HG02678 (cell line): Measurements from ENCODE around the gene CHST14.

Experiments used
- ATAC-seq: cut with Tn5 transposase; IDR thresholded peaks from one replicate; pipeline ENCODE4 v1.9.1; 2021; ENCODE audit warnings: mild to moderate bottlenecking, moderate library complexity; ENCODE audit not compliant: unreplicated experiment

Gene CHST14

DNA sequence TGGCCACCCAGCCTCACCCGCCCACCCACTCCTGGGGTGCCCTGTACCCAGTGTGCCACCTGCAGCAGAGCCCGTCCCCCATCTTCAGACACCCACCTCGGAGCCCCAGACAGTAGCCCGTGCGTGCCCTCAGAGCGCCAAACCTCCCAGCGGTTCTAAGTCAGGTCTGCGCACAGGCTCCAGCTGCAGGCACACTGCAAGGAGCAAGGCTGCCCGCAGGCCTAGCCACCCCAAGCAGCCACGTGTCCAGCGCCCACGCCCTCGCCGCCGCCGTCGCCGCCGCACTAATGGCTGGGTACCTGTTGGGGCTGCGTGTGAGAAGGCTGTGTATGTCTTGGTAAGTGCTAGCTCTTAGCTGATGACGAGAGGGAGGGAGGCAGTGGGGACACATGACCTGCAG lies 8.8 kb upstream of the CHST14 start:
- ATAC-seq, result no peak

DNA sequence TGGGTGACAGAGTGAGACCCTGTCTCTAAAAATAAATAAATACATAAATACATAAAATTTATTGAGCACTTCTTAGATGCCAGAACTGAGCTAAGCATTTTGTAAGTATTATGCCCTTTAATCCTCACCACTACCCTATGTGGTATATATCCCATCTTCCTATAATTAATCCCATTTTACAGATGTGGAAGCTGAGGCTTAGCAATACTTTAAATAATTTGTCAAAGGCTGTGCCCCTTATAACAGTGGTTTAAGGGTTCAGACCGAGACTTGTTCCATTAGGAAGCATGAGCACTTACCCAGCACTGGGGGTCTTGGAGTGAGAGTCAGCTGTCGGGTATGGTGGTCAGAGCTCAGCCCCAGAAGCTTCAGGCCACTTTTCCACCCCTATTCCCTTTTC lies 7.5 kb upstream of the CHST14 start:
- ATAC-seq, result no peak

DNA sequence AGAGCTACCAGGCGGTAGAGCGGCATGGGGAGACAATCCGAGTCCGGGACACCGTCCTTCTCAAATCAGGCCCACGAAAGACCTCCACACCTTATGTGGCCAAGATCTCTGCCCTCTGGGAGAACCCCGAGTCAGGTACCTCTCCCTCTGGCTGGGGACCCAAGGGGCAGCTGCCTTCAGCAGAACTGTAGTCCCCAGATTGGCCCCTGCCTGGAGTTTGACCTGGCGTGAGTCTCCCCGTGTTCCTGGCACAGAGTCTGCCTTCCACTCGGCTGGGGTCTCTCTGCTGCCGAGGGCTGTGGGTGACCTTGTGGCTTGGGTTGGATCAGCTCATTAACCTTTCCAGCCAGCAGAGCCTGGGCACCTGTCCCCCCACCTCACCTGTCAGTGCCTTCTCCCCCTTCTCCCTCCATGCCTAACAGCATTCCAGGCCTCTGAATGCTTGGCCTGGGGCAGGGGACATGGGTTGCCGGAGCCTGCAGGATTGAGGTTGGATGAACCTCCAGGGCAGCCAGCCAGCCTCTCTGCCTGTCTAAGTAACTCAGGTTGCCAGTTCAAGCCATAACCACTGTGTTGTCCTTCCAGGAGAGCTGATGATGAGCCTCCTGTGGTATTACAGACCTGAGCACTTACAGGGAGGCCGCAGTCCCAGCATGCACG lies 6.8 kb upstream of the CHST14 start:
- ATAC-seq, result no peak

DNA sequence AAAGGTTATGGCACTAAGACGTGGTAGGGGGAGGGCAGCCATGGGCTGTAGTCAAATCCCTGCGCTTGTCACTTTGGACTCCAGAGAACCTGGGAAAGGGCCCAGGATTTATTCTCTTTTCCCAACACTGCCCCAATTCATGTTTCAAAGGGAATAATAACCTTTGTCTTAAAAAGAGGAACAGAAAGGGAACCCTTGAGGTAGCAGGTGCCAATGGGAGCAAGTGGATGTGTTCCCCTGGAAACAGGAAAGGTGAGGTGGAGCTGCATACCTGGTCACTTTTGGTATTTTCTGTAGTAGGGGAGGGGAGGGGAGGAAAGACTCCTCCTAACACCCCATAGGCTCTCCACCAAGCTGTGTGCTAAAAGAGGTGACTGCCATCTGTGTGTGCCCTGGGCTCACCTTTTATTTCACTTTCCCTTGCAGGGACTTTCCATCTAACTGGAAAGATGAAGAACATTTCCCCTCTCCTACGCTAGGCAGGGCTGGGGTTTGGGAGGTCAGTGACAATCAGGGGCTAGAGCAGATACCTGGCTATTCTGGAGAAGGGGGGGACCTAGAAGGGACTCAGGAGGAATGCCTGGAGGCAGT lies 6.1 kb upstream of the CHST14 start:
- ATAC-seq, result no peak

DNA sequence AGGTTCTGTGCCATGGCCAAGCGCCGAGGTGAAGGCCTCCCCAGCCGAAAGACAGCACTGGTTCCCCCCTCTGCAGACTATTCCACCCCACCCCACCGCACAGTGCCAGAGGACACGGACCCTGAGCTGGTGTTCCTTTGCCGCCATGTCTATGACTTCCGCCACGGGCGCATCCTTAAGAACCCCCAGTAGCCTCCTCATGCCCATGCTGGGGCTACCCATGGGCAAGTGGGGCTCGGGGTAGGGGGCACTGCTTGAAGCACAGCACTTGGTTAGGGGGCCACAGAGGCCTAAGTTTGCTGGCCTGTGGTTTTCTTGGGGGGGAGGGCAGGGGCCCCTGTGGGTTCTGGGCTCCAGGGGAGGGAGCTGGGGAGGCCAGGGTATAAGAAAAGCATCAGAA lies 4.8 kb upstream of the CHST14 start:
- no peak for ATAC-seq

DNA sequence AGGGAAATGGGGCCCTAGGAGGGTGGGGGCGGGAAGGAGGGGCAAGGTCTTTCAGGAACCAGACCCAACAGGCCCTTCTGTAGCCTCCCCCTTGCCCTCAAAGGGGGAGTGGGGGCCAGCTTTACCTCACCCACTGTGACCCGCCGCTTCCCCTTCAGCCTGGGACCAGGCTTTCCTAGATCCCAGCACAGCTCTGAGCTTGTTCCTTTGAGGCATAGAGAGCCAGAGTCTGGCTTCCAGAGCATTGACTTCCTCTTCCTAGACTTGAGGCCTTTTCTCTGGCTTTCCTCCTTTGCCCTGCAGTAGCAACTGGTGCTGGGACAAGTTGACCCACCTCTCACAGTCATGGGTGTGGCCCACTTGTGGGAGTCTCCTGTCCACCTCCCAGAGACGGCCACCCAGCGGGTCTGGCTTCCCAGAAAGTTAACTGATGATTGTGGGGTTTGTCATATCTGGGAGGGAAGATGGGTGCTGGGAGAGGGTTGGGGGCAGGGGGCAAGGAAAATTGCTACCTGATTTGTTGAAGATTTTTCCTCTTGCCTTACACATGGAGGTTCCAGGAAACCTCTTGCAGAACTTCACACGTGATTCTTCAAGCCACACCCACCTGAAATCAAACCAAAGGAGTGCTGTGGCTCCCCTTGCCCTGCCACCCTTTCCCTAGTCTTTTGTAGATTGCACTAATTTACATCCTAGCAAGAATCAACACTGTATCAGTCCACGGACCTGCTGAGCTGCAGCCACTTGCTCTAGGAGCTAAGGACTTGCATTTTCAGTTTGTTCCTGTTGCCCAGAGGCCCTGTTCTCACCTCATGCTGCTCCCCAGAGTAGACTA lies 4.1 kb upstream of the CHST14 start:
- ATAC-seq, result no peak

DNA sequence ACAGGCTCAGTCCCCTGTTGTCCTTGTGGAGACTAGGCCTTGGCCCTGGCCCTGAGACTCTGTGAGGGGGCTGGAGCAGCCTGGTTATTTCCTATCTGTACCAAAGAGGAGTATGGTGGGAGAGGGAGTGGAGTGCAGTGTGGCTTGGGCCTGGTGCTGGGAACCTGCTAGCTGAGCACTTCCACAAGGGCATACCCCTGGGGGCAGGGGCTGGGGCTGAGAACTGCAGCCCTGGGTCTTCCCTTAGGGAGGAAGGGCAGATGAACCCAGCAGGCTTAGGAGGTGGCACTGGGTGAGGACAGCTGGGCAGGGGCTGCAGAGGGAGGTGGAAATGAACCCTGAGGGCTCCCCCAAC lies 3.5 kb upstream of the CHST14 start:
- ATAC-seq, result no peak

DNA sequence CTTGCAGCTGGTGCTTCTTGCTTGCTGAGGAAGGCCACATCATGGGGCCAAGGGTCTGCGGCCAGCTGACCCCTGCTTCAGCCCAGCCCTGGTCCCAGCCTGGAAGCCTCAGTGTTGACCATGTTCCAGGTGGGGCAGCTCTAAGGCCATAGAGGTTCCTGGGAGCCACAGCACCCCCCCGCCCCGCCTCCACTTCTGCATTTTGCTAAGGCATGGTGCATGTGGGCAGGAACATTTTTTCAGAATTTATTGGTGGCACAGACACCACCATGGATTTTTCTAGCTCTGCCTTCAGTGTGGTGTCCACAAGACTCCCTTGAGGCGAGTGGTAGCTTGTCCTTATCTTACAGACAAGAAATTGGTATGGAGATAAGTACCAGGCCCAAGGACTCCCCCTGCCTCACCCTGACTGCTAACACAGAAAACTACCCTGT lies 1.9 kb upstream of the CHST14 start:
- ATAC-seq, result no peak

DNA sequence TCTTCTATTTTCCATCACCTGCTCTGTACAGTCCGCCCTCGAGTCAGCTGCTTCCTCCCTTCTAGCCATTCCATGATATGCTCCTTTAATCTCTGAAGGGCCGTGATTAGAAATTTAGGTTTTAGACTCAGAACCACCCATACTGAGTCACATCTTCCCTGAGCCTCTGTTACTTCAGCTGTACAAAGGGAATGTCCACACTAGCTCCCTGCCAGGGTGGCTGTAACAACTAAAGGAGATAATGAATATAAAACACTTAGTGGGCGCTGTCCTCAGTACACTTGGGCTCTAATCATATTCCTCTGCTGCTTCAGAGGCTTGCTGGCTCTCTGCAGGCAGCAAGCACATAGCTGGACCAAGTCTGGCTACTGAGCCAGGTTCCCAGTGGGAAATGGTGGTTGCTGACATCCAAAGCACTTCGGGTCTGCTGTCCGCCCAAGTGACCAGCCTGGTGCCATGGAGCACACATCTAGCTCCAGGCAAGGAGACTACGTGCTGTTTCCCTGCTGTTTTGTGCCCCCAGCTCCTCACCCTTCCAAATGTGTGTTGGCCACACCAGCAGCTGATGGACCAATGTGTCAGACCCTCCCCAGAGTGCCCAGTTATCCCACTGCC lies 901 bp upstream of the CHST14 start:
- no peak for ATAC-seq

DNA sequence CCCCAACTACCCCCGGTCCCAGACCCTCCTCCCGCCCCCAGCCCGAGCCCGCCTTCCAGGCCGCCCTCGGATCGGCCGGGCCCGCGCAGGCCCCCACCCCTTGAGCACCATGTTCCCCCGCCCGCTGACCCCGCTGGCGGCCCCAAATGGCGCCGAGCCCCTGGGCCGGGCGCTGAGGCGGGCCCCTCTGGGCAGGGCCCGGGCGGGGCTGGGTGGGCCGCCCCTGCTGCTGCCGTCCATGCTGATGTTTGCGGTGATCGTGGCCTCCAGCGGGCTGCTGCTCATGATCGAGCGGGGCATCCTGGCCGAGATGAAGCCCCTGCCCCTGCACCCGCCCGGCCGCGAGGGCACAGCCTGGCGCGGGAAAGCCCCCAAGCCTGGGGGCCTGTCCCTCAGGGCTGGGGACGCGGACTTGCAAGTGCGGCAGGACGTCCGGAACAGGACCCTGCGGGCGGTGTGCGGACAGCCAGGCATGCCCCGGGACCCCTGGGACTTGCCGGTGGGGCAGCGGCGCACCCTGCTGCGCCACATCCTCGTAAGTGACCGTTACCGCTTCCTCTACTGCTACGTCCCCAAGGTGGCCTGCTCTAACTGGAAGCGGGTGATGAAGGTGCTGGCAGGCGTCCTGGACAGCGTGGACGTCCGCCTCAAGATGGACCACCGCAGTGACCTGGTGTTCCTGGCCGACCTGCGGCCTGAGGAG lies 472 bp downstream of the CHST14 start:
- ATAC-seq, result peak; percentile 40

DNA sequence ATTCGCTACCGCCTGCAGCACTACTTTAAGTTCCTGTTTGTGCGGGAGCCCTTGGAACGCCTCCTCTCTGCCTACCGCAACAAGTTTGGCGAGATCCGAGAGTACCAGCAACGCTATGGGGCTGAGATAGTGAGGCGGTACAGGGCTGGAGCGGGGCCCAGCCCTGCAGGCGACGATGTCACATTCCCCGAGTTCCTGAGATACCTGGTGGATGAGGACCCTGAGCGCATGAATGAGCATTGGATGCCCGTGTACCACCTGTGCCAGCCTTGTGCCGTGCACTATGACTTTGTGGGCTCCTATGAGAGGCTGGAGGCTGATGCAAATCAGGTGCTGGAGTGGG lies 995 bp downstream of the CHST14 start:
- ATAC-seq, result peak; percentile 20

DNA sequence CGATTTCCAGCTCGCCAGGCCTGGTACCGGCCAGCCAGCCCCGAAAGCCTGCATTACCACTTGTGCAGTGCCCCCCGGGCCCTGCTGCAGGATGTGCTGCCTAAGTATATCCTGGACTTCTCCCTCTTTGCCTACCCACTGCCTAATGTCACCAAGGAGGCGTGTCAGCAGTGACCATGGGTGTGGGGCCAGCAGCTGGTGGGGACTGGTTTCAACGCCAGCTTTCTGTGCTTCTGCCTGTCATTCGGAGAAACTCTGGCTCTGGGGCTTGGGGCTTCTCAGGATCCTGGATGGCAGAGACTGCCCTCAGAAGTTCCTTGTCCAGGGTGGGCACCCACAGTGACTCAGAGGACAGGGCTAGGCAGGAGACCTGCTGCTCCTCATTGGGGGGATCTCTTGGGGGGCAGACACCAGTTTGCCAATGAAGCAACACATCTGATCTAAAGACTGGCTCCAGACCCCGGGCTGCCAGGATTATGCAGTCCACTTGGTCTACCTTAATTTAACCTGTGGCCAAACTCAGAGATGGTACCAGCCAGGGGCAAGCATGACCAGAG lies 1.5 kb downstream of the CHST14 start:
- no peak for ATAC-seq

DNA sequence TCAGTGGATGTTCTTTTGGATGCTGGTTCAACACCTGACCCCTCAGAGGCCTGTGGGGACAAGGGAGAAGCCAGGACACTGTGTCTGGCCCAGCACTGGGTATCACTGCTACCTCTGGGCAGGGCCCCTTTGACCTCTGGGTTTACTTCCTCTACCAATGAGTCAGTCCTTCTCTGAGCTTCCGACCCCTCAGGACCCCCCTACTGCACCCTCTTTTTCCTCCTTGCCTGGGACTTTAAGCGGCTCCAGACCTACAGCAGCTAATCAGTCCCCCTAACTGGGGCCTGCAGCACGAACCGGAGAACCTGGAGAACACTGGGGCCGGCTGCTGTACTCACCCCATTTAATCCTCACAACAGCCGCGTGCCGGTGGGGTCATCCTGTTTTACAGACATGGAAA lies 3.8 kb downstream of the CHST14 start:
- ATAC-seq, result no peak

DNA sequence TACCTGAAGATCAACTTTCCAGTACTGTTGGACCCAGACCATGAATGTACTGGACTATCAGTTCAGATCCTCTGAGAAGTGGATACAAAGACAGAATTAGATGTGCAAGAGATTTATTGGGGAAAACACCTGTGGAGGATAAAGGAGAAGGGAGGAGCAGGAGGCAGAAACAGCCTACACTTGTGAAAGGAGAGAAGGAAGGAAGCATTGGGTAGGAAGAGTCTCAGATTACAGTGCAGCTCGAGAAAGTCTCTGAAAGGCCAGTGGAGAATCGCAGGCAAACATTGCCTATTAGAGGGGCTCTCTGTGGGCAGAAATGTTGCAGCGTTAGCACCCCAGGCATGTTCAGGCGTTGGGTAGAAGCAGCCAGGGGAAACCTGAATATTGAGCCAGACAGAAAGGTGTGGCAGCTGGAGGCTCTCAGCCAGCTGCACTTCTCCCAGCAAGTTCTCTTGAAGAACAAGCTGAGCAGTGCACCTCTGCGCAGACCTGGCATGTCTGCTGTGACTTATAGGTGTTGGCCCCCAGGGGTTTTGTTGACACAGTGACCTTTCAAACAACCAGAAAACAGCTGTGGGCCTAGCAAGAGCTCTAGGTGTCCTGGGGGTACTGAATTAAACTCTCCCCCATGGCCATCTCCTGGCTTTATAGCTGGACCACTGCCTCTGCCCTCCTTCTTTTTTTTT lies 7.0 kb downstream of the CHST14 start:
- no peak for ATAC-seq

DNA sequence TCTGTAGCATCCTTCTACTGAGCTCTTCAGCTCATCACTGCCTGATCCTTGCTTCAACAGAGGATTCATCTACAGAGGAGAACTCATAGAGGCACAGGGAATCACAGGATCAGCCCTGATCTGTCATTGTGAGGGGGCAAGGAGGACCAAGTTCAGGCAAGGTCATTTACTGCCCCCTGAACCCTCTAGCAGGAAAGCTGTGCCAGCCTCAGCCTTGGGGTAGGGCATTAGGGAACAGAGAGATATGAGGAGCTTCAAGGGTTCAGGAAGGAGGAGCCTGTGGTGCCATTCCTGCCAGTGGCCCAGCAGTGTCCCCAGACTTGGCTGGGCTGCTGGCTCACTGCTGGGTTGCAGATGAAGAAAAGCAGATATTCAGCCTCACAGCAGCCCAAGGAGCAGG lies 8.2 kb downstream of the CHST14 start:
- no peak for ATAC-seq

DNA sequence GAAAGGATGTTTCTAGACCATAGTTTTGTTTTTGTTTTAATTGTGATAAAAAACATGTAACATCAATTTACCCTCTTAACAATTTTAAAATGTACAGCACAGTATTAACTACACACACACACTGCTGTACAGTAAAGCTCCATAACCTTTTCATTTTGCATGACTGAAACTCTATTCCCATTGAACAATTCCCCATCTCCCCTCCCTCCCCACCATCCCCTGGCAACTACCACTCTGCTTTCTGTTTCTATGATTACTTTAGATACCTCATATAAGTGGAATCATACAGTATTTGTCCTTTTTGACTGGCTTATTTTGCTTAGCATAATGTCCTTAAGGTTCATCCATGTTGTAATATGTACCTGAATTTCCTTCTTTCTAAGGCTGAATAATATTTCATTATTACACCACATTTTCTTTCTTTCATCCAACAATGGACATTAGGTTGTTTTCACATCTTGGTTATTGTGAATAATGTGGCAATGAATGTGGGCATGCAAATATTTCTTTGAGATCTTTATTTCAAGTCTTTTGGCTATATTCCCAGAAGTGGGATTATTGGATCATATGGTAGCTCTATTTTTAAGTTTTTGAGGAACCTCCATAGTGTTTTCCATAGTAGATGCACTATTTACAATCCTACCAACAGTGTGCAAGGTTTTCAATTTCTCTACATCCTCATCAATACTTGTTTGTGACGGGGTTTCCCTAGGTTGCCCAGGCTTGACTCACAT lies 10.7 kb downstream of the CHST14 start:
- ATAC-seq, result no peak

DNA sequence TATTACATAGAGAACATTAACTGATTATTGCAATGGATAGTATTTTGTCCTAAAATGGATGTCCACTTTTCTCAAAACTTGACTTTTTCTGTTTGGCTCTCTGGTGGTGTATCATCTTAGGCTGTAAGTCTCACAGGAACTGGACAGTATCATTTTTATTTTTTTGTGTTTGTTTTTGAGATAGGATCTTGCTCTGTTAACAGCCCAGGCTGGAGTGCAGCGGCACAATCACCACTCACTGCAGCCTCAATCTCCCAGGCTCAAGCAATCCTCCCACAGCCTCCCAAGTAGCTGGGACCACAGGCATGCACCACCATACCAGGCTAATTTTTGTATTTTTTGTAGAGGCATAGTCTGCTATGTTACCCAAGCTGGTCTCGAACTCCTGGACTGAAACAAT lies 13.1 kb downstream of the CHST14 start:
- no peak for ATAC-seq

DNA sequence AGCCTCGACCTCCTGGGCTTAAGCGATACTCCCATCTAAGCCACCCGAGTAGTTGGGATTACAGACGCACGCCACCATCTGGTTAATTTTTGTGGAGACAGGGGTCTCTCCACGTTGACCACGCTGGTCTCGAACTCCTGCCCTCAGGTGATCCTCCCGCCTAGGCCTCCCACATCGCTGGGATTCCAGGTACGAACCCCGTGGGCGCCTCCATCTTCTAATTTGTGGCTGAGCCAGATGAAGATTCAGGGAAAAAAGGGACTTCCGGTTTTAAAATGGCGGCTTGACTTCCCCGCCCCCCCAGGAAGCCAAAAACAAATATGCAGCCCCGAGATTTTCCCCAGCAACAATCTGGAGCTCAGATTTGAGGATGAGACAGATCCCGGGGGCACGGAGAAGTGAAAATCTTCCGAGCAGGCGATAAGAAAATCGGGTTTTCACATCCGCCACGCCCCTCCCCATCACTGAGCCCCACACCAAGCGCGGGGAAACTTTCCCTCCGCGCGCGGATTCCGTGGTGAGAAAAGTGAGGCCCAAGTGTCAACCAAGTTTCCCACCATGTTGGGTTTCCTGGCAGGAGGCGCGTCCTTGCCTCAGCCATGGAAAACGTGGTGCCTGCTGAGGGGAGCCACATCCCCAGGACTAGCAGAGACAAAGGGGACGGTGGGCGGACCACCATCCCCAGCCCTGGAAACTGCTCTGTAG lies 15.4 kb downstream of the CHST14 start:
- ATAC-seq, result no peak
